ENCODE measurements around the gene TAF7.
A peak's percentile ranks its signal among the peaks of the same experiment; 100 is the strongest.
"Not testable (repeated sequence)": the region's sequence is repeated elsewhere in the genome, so short reads cannot be mapped to it uniquely, and the experiment has no call there.

TAF7 gene

DNA sequence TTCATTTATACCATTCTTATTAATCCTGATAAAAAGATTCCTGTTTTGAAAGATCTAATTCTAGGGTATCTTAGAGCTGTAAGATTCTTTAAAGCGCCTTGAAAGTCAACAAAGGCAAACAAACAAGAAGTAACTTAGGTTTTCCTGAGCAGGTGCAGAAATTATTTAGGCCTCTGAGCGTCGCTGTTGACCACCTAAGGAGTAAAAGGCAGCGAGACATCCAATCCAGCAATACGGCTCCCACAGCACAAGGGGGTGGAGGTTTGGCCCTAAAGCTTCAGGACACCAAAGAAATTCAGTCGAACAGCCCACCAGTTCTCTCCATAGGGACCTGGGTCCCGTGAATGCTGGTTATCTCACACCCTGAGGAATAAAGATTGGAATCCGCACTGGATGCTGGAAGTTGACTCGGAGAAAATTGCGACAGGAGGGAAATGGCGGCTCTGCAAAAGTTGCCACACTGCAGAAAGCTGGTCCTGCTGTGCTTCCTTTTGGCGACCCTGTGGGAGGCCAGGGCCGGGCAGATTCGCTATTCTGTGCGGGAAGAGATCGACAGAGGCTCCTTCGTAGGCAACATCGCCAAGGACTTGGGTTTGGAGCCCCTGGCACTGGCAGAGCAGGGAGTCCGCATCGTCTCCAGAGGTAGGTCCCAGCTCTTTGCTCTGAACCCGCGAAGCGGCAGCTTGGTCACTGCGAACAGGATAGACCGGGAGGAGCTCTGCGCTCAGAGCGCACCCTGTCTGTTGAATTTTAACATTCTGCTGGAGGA, 18.1 kb upstream of the TAF7 start, which contains the start of gene PCDHGA2:
TSS of gene PCDHGA2 (plus strand) at position 223 of the 769 bp plus-strand sequence.
- peak; percentile 73 for DNase-seq (ENCODE audit: low read depth)

DNA sequence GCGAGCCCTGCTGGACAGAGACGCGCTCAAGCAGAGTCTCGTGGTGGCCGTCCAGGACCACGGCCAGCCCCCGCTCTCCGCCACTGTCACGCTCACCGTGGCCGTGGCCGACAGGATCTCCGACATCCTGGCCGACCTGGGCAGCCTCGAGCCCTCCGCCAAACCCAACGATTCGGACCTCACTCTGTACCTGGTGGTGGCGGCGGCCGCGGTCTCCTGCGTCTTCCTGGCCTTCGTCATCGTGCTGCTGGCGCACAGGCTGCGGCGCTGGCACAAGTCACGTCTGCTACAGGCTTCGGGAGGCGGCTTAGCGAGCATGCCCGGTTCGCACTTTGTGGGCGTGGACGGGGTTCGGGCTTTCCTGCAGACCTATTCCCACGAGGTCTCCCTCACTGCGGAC, 12.0 kb upstream of the TAF7 start:
- not testable (repeated sequence) for DNase-seq (ENCODE audit: low read depth)

DNA sequence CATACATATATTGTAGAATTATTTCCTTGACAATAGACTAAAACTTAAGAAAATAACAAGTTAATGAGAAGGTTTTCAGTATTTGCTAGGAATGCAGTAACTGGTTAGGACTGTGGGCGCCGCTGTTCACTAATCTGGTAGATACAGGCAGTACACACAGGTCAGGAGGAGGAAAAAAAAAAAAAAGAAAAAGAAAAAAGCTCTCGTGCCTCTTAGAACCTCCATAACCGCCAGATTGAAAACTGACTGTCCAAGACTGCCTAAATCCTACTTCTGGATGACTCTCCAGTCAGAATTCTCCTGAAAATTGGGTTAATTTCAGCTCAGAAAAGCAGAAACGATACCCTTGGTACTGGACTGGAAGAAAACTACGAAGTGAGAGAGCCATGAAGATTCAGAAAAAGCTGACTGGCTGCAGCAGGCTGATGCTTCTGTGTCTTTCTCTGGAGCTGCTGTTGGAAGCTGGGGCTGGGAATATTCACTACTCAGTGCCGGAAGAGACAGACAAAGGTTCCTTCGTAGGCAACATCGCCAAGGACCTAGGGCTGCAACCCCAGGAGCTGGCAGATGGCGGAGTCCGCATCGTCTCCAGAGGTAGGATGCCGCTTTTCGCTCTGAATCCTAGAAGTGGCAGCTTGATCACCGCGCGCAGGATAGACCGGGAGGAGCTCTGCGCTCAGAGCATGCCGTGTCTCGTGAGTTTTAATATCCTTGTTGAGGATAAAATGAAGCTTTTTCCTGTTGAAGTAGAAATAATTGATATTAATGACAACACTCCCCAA, 9.9 kb upstream of the TAF7 start, which contains the start of gene PCDHGA1:
TSS of gene PCDHGA1 (plus strand) at position 216 of the 782 bp plus-strand sequence.
- DNase-seq (ENCODE audit: low read depth): peak; percentile 71

DNA sequence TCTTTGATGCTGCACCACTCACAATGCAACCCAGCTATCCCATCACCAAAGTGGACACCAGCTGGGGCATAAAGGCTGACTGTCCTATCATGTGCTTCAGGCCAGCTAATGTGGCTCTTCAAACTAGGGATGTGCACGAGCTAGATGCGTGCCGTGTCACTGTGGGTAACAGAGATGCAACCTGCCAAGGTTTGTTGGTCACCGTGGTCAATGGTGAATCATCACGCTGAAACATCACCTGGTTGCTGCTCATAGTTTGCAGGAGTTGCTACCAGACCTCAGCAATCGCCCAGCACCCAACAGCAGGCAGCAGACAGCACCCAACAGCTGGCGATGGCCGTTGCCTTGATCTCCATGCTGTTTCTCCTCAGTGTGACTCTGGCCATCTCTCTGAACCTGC, 7.6 kb upstream of the TAF7 start:
- DNase-seq (ENCODE audit: low read depth): no peak

DNA sequence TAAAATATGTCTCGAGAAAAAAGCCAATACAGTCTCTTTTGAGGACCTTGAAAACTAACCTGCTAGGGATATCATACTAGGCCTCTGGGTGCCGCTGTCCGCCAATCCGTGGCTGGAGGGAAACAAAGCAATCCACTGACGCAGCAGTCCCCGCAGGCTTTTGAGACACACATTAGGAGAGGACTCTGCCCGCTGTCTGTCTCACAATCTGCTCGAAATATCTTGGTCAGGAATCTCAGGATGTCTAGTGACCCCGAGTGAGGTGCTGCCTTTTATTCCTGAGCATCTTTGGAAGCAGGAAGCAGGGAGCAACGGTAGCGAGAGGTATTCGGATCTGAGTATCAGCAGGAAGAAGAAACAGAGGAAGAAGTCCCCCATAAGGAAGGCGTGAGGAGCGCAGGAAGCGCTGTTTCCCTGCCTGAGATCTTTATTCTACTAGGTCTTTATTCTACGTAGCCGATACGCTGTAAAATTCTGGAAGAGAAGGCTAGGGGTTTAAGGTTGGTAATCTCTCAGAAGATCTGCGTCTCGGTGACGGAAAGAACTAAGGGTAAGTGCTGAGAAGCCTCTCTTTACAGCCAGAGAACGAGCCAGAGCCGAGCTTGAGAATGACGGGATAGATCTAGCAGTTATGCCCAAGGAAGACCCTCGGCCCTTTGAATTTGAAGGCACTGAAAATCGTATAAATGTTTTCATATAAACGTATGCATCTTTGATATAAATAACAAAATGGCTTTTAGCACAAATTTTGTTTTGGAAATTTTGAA, 5.7 kb upstream of the TAF7 start:
- peak; percentile 76 for DNase-seq (ENCODE audit: low read depth)

DNA sequence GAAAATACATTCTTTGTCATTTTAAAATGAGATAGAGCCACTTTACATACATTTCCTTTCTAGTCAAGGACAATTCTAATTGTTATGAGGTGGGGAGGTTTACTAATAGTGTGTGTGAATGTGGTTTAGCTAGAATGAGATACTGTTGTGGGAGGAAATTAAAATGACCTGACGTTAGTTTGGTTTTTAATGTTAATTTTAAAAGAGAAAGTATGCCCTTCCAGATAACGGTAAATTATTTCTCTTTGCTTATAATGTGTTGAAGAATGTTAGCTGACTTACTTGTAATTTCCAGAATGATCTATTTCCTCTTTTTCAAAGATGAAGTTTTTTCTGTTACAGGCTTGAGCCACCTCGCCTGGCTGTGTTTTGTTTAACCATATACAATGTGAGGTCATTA, 1.7 kb upstream of the TAF7 start:
- no peak for DNase-seq (ENCODE audit: low read depth)

- DNase-seq (ENCODE audit: low read depth): no peak
Measured at GRCh38 chr5:141319699-141320098, 885 bp downstream of the TAF7 start.

GRCh38 chr5:141319202-141319601, 1.4 kb downstream of the TAF7 start:
- DNase-seq (ENCODE audit: low read depth): no peak

DNA sequence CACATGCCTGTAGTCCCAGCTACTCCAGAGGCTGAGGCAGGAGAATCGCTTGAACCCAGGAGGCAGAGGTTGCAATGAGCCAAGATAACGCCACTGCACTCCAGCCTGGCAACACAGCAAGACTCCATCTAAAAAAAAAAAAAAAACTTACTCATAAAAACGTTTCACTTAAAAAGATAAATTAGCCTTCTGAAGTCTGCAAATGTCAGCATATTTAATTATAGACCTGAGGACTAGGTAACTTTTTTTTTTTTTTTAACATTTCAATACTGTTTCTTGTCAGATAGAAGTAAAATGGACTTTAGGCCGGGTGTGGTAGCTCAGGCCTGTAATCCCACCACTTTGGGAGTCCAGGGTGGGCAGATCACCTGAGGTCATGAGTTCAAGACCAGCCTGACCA, 3.6 kb downstream of the TAF7 start:
- not testable (repeated sequence) for DNase-seq (ENCODE audit: low read depth)

DNA sequence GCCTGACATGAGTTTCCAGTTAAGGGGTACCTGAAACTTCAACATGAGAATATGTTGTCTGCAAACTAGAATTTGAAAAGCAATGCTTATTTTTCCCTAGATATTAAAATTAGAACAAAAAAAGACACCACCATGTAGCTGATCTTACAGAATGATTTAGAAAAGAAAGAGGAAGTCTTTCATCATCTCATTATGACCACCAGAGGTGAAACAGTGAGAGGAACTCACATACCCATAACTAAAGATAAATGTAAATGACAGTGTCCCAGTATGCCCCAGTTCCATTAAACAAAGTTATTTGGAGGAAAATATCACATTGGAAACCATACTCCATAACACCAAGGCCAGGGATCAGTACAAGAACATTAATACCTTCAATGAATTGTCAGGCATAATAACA, 6.9 kb downstream of the TAF7 start:
- no peak for DNase-seq (ENCODE audit: low read depth)

DNA sequence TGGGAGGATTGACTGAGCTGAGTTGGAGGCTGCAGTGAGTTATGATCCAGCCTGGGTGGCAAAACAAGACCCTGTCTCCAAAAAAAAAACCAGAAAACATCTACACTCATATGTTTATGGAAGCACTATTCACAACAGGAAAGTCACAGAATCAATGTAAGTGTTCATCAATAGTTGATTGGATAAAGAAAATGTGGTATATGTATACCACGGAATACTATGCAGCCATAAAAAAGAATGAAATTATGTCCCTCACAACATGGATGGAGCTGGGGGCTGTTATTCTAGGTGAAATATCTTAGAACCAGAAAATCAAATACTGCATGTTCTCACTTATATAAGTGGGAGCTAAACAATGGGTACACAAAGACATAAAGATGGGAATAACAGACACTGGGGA, 14.0 kb downstream of the TAF7 start:
- no peak for DNase-seq (ENCODE audit: low read depth)

- DNase-seq (ENCODE audit: low read depth): no peak
Measured at GRCh38 chr5:141303756-141304155, 16.8 kb downstream of the TAF7 start, which contains the start of gene SLC25A2. TSS of gene SLC25A2 (minus strand) at chr5:141304049. CDS start at chr5:141303865, 184 bp downstream.

GRCh38 chr5:141298376-141298775, 22.2 kb downstream of the TAF7 start:
- DNase-seq (ENCODE audit: low read depth): no peak

DNA sequence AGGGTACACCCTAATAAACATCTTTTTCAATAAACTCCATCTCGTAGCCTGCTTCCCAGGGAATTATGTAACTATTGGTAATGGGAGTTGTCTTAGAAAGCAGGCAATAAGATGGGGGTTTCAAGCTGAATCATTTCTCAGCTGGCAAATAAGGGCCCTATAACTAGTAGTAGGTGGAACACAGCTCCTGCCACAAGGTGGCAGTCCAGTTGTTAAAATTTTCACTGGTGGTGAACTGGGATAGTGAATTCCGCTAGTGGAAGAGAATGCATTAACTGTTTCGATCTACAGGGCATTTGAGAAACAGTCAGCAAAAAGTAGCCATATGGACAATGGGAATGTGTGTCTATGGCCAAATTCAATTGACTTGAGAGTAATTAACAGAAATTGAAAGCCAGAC, 47.7 kb downstream of the TAF7 start:
- no peak for DNase-seq (ENCODE audit: low read depth)

DNA sequence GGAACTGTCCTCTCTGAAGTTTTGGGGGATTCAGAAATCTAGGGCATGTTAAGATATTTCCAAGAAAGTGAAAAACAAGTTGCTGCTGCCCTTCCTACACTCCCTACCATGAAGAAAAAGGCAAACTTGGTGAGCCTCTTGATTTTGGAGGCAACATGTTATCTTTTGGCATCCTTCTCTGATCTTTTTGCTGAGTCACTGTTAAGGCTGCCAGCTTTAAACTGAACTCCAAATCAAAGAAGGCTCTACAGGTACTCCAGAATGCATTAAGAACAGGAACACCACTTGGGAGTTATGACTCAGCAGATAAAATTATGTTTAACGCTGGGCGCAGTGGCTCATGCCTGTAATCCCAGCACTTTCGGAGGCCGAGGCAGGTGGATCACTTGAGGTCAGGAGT, 51.4 kb downstream of the TAF7 start:
- no peak for DNase-seq (ENCODE audit: low read depth)
